HepG2 (cell line): Measurements from ENCODE around the gene USP10. TPM values are rescaled to one million over a fixed set of nuclear protein-coding genes. Genes with fewer than 3 reads are reported as not detected.
A peak's percentile ranks its signal among the peaks of the same experiment; 100 is the strongest.

Experiments used
- ATAC-seq: fragments of 200-7000 bp; cut with Tn5 transposase; 3 replicates; pipeline ENCODE4 v1.9.1; 2020; ENCODE audit warnings: mild to moderate bottlenecking, moderate library complexity
- BruUV-seq: library from RNA; stranded (reverse); fragments of 400-500 nt; replicated peaks from 2 replicates; lab custom pipeline; 2021; lab: Mats Ljungman, UMichigan
- CTCF ChIA-PET: fragments of 300-600 bp; formaldehyde crosslinking; extraction: SDS; loops from one replicate; lab custom pipeline; 2021; ENCODE audit warnings: low total read pairs, inconsistent platforms, low intra/inter-chr PET ratio; lab: Yijun Ruan, JAX
- POLR2A ChIA-PET: fragments of 350-600 bp; sonication (Branson Sonifier 250); formaldehyde crosslinking; loops from one replicate; lab custom pipeline; 2020; ENCODE audit warnings: antibody characterized with exemption, inconsistent platforms; lab: Yijun Ruan, JAX
- DNase-seq: peaks from one replicate; pipeline ENCODE4 v3.0.0-alpha.2; 2015; ENCODE audit warnings: low spot score
- FAIRE-seq: peaks from 3 replicates; lab custom pipeline; 2011; peaks lifted over from hg19 to GRCh38; lab: Jason Lieb, UNC
- H2AFZ ChIP-seq: one replicate; pipeline ENCODE4 v1.6.1; 2011; ENCODE audit warnings: low read length, inconsistent platforms
- H3K27ac ChIP-seq: fragments of 300-600 bp; 3 replicates; pipeline ENCODE4 v1.8.0; 2011; ENCODE audit warnings: mixed run types, mild to moderate bottlenecking, mixed read lengths, low read length, inconsistent platforms; ENCODE audit not compliant: insufficient read depth; ENCODE audit errors: extremely low read length
- H3K27me3 ChIP-seq, 2 experiments: fragments of 200-600 bp in 1 of 2; 2 replicates in 1 of 2; 3 replicates in 1 of 2; pipeline versions ENCODE4 v1.6.0 to v1.8.0; 2011; ENCODE audit warnings: low read length in 2 of 2, mild to moderate bottlenecking in 2 of 2, moderate library complexity in 2 of 2, inconsistent platforms in 1 of 2; ENCODE audit not compliant: insufficient read depth in 2 of 2, control insufficient read depth in 1 of 2
- H3K36me3 ChIP-seq, 2 experiments: fragments of 200-600 bp in 1 of 2; replicated peaks in 1 of 2; 2 replicates in 1 of 2; 3 replicates in 1 of 2; pipeline versions ENCODE4 v1.5.1 to v1.8.0; 2011; ENCODE audit warnings: low read length in 2 of 2, inconsistent platforms in 1 of 2; ENCODE audit not compliant: insufficient read depth in 2 of 2, control insufficient read depth in 1 of 2
- H3K4me1 ChIP-seq: 2 replicates; pipeline ENCODE4 v1.5.1; 2012; ENCODE audit warnings: low read length, inconsistent platforms; ENCODE audit not compliant: insufficient read depth
- H3K4me2 ChIP-seq: 2 replicates; pipeline ENCODE4 v1.6.0; 2011; ENCODE audit warnings: low read depth, low read length, inconsistent platforms
- H3K4me3 ChIP-seq, 3 experiments: fragments of 200-600 bp in 1 of 3; sonication (generic), shearing (Covaris generic) in 1 of 3; replicated peaks in 1 of 3; 2 replicates each; pipeline ENCODE4 v1.5.1; 2011 to 2016; ENCODE audit warnings: low read length in 3 of 3, inconsistent platforms in 2 of 3, low read depth in 2 of 3, mild to moderate bottlenecking in 2 of 3, control low read depth in 1 of 3, mixed read lengths in 1 of 3; ENCODE audit not compliant: insufficient read depth in 1 of 3
- H3K79me2 ChIP-seq: one replicate; pipeline ENCODE4 v1.6.1; 2011; ENCODE audit warnings: low read length, inconsistent platforms; ENCODE audit not compliant: insufficient read depth
- H3K9ac ChIP-seq: 2 replicates; pipeline ENCODE4 v1.6.0; 2011; ENCODE audit warnings: mild to moderate bottlenecking, low read depth, low read length, inconsistent platforms; ENCODE audit not compliant: insufficient read depth
- H3K9me3 ChIP-seq: 2 replicates; pipeline ENCODE4 v1.5.1; 2012; ENCODE audit warnings: mild to moderate bottlenecking, low read length
- H4K20me1 ChIP-seq: 2 replicates; pipeline ENCODE4 v1.6.0; 2011; ENCODE audit warnings: inconsistent platforms, mild to moderate bottlenecking, low read length, moderate library complexity; ENCODE audit not compliant: insufficient read depth
- AHDC1 ChIP-seq: sonication (generic); formaldehyde crosslinking; IDR thresholded peaks from 2 replicates; pipeline ENCODE4 v1.5.1; 2020; ENCODE audit warnings: mild to moderate bottlenecking, missing genetic modification reagents, borderline replicate concordance
- CBFB ChIP-seq: sonication (generic); formaldehyde crosslinking; IDR thresholded peaks from 2 replicates; pipeline ENCODE4 v1.4.0; 2020; ENCODE audit warnings: missing genetic modification reagents
- GLI4 ChIP-seq: sonication (generic); formaldehyde crosslinking; IDR thresholded peaks from 2 replicates; pipeline ENCODE4 v1.5.1; 2020; ENCODE audit warnings: missing genetic modification reagents, mild to moderate bottlenecking, moderate library complexity, borderline replicate concordance
- HDAC2 ChIP-seq: sonication (generic); formaldehyde crosslinking; IDR thresholded peaks from 2 replicates; pipeline ENCODE4 v1.4.0; 2020; ENCODE audit warnings: missing genetic modification reagents
- HHEX ChIP-seq: IDR thresholded peaks from 2 replicates; pipeline ENCODE4 v1.6.1; 2016; ENCODE audit warnings: control low read depth
- MAFF ChIP-seq: IDR thresholded peaks from 2 replicates; pipeline ENCODE4 v1.6.1; 2011; ENCODE audit warnings: low read depth, low read length, improper control_type of control experiment
- MAFK ChIP-seq, 2 experiments: IDR thresholded peaks in 1 of 2; conservative IDR thresholded peaks in 1 of 2; 2 replicates each; pipeline ENCODE4 v1.6.1; 2011; ENCODE audit warnings: improper control_type of control experiment in 2 of 2, low read length in 2 of 2
- PAXIP1 ChIP-seq: sonication (generic); formaldehyde crosslinking; conservative IDR thresholded peaks from 2 replicates; pipeline ENCODE4 v1.4.0; 2020; ENCODE audit warnings: mild to moderate bottlenecking, missing genetic modification reagents, moderate library complexity
- TAF1 ChIP-seq: sonication (generic); formaldehyde crosslinking; IDR thresholded peaks from 2 replicates; pipeline ENCODE4 v1.4.0; 2020; ENCODE audit warnings: missing genetic modification reagents
- ZBTB7A ChIP-seq: sonication (generic); formaldehyde crosslinking; IDR thresholded peaks from 2 replicates; pipeline ENCODE4 v1.8.0; 2022; ENCODE audit warnings: mild to moderate bottlenecking, missing genetic modification reagents
- ZC3H4 ChIP-seq: sonication (generic); formaldehyde crosslinking; IDR thresholded peaks from 2 replicates; pipeline ENCODE4 v1.4.0; 2020; ENCODE audit warnings: missing genetic modification reagents, borderline replicate concordance
- ZFP62 ChIP-seq: sonication (generic); formaldehyde crosslinking; IDR thresholded peaks from 2 replicates; pipeline ENCODE4 v1.4.0; 2020; ENCODE audit warnings: missing genetic modification reagents
- ZNF337 ChIP-seq: sonication (generic); formaldehyde crosslinking; IDR thresholded peaks from 2 replicates; pipeline ENCODE4 v1.5.1; 2020; ENCODE audit warnings: missing genetic modification reagents, low read depth, mild to moderate bottlenecking, borderline replicate concordance
- ZNF589 ChIP-seq: sonication (generic); formaldehyde crosslinking; conservative IDR thresholded peaks from 2 replicates; pipeline ENCODE4 v1.8.0; 2022; ENCODE audit warnings: mild to moderate bottlenecking, moderate library complexity, missing genetic modification reagents
- ZNF773 ChIP-seq: sonication (generic); formaldehyde crosslinking; IDR thresholded peaks from 2 replicates; pipeline ENCODE4 v1.4.0; 2020; ENCODE audit warnings: missing genetic modification reagents, borderline replicate concordance
- ZNF790 ChIP-seq: sonication (generic); formaldehyde crosslinking; IDR thresholded peaks from 2 replicates; pipeline ENCODE4 v1.8.0; 2022; ENCODE audit warnings: missing genetic modification reagents, mild to moderate bottlenecking, borderline replicate concordance
- ZNF83 ChIP-seq: sonication (generic); formaldehyde crosslinking; IDR thresholded peaks from 2 replicates; pipeline ENCODE4 v1.4.0; 2020; ENCODE audit warnings: missing genetic modification reagents, mild to moderate bottlenecking, borderline replicate concordance
- WGBS: methylation state at CpG from one replicate; pipeline ENCODE4 v1.1.6; 2017; ENCODE audit warnings: low lambda C conversion rate; 5-methylcytosine and 5-hydroxymethylcytosine counted together
- in situ Hi-C: cut with HindIII; loops from 2 replicates; pipeline ENCODE4 v1.10.0; 2017; ENCODE audit warnings: low pct_unique_long_range_greater_than_20kb; ENCODE audit not compliant: extremely low pct_ligation_motif_present
- intact Hi-C: fragments of 100-400 bp; cut with micrococcal nuclease; formaldehyde crosslinking; loops from one replicate; pipeline ENCODE4 v1.10.0; 2022; ENCODE audit not compliant: unreplicated experiment
- polyA plus RNA-seq, 8 experiments: library from polyadenylated mRNA; depleted of rRNA in 3 of 8; stranded (reverse) in 7 of 8; unstranded in 1 of 8; fragments of >200 nt; fragmentation: Illumina TruSeq in 4 of 8; extraction: Trizol in 4 of 8; gene quantifications; 2 replicates each; pipeline versions ENCODE4 v1.2.1 to v1.2.3, GENCODE V29; 2011 to 2016; ENCODE audit warnings: low read depth in 4 of 8, missing spikeins in 1 of 8, mixed read lengths in 1 of 8; ENCODE audit not compliant: insufficient read depth in 1 of 8
- total RNA-seq, 5 experiments: library from RNA; depleted of rRNA; stranded (reverse); fragments of >200 nt; fragmentation: Illumina TruSeq; extraction: Trizol; gene quantifications; 2 replicates each; pipeline ENCODE4 v1.2.3, GENCODE V29; 2016; ENCODE audit warnings: low read depth in 1 of 5

USP10 gene
- total and polyA plus RNA-seq, 2 of the 13 experiments (the other 11 are each of a cell fraction or from before 2014, with no cell fraction given), result 79.1 to 122 TPM

- no TSS peak for BruUV-seq
- Histone ChIP-seq H3K27ac (no peak overlapping the region), H3K79me2 (peaks cover 28% of the 10 kb centered on the region), H3K9ac (no peak overlapping the region), H3K4me1 (peaks cover 27% of the 10 kb centered on the region), H3K27me3 (no peaks in the 10 kb centered on the region), H2AFZ (no peak overlapping the region), H4K20me1 (peaks cover 28% of the 10 kb centered on the region), H3K9me3 (no peaks in the 10 kb centered on the region), H3K4me2 (no peak overlapping the region), H3K4me3 (no peak overlapping the region), H3K36me3 (peaks cover 43 to 88% of the 10 kb centered on the region in 2 experiments)
- WGBS, result 97% methylated on average over 8 of the region's 8 CpGs
- POLR2A ChIA-PET, result no interaction called here
- intact Hi-C loops (no loop called here), in situ Hi-C loops (no loop called here)
- no peak for ATAC-seq
- no peak for TF ChIP-seq ZC3H4 (CRISPR knock-in tag)
- TF ChIP-seq ZNF790 (CRISPR knock-in tag), result no peak
- TF ChIP-seq HDAC2 (CRISPR knock-in tag), result no peak
- TF ChIP-seq ZNF589 (CRISPR knock-in tag), result no peak
- TF ChIP-seq MAFK (conservative IDR thresholded peaks at IDR 0.05 in 1 of 2, IDR thresholded peaks at IDR 0.05 in 1 of 2; ENCODE audit: low read length in 2 of 2), result peak; percentile 58 to 60
- no peak for TF ChIP-seq GLI4 (CRISPR knock-in tag)
- TF ChIP-seq TAF1, result no peak
- TF ChIP-seq PAXIP1 (CRISPR knock-in tag), result no peak
- TF ChIP-seq ZFP62, result no peak
- TF ChIP-seq HHEX (CRISPR knock-in tag), result no peak
- TF ChIP-seq CBFB, result no peak
- no peak for TF ChIP-seq ZNF337 (CRISPR knock-in tag)
- TF ChIP-seq AHDC1 (CRISPR knock-in tag), result no peak
- no peak for TF ChIP-seq ZNF773 (CRISPR knock-in tag)
- TF ChIP-seq ZNF83 (CRISPR knock-in tag), result no peak
- no peak for TF ChIP-seq ZBTB7A (CRISPR knock-in tag)
- TF ChIP-seq MAFF, result peak; percentile 45; the same call in 1 of the 2 replicates
- CTCF ChIA-PET, result no interaction called here
- no peak for FAIRE-seq
- DNase-seq, result no peak
These were observed 63.4 kb downstream of the USP10 start for GRCh38 chr16:84763164-84763563.
